ENCODE data around the gene DNMBP. TPM values are rescaled to one million over a fixed set of nuclear protein-coding genes. Genes with fewer than 3 reads are reported as not detected.
A peak's percentile ranks its signal among the peaks of the same experiment; 100 is the strongest.

The DNMBP gene
- total and polyA plus RNA-seq, 2 donors (not counting 3 experiments of a cell fraction or from before 2014, with no cell fraction given), result 32.0 to 53.4 TPM

DNA sequence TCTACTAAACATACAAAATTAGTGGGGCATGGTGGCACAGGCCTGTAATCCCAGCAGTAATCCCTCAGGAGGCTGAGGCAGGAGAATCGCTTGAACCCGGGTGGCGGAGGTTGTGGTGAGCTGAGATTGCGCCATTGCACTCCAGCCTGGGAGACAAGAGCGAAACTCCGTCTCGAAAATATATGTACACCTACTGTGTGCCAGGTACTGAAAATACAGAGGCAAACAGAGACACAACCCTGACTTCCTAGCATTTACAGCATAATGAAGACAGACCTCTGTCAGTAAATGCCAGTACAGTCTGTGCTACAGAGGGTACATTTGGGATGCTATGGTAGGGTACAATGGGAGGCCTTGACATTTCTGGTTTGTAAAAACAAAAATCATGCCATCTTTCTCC lies 160.7 kb downstream of the DNMBP start:
- TF ChIP-seq FOS (IDR thresholded peaks at IDR 0.05; ENCODE audit: borderline replicate concordance, insufficient read depth, low read length), result no peak
- TF ChIP-seq POLR2AphosphoS5 (IDR thresholded peaks at IDR 0.05; ENCODE audit: insufficient read depth, low read depth, low read length), result no peak
- TF ChIP-seq EZH2 (IDR thresholded peaks at IDR 0.05; ENCODE audit: borderline replicate concordance, low read depth, low read length, severe bottlenecking), result no peak
- no TSS peak for BruUV-seq (replicated peaks)
- no peak overlapping the region for H2AFZ ChIP-seq (ENCODE audit: low read depth, low read length)
- H3K9ac ChIP-seq (replicated peaks; ENCODE audit: extremely low read depth, insufficient read depth, low read length), result no peak overlapping the region
- H3K4me3 ChIP-seq (replicated peaks in 1 of 3; ENCODE audit: insufficient read depth in 1 of 3, low read depth in 1 of 3, low read length in 3 of 3), result no peak overlapping the region
- FAIRE-seq (no peak), DNase-seq (ENCODE audit: low read depth, low spot score) (no peak)
- H3K27me3 ChIP-seq (ENCODE audit: control insufficient read depth in 2 of 2, insufficient read depth in 2 of 2, low read length in 2 of 2), result no peaks in the 10 kb centered on the region
- H3K79me2 ChIP-seq (ENCODE audit: control insufficient read depth, insufficient read depth, low read length), result no peaks in the 10 kb centered on the region
- H4K20me1 ChIP-seq (replicated peaks; ENCODE audit: control insufficient read depth, extremely low read depth, insufficient read depth, low read length), result no peaks in the 10 kb centered on the region
- H3K36me3 ChIP-seq (ENCODE audit: control insufficient read depth in 2 of 2, extremely low read depth in 1 of 2, insufficient read depth in 2 of 2, low read length in 2 of 2), result no peaks in the 10 kb centered on the region
- dilution Hi-C loops (cut with MboI; ENCODE audit: extremely low pct_ligation_motif_present, low sequenced_read_pairs) (no loop called here), intact Hi-C loops (cut with micrococcal nuclease) (loop anchor here (5.0 to 10.0 kb wide), 3 partner anchors 224 to 583 kb away; partner anchors contain the start of genes CHUK and SLC25A28)
- no peak overlapping the region for H3K4me2 ChIP-seq (ENCODE audit: insufficient read depth, low read length)
- POLR2A ChIA-PET, result no interaction called here
- CTCF ChIA-PET, result interaction anchor here (0.7 to 3.9 kb wide), 6 partner anchors 11 to 391 kb away, joined by 3 to 28 read pairs (median 4); partner anchors contain the start of gene DNMBP
- H3K9me1 ChIP-seq (replicated peaks; ENCODE audit: control insufficient read depth, extremely low read depth, insufficient read depth, low read length), result no peaks in the 10 kb centered on the region
- no peak overlapping the region for H3K27ac ChIP-seq (ENCODE audit: insufficient read depth, low read depth, low read length)
- H3K9me3 ChIP-seq (replicated peaks; ENCODE audit: control insufficient read depth, insufficient read depth, low read length), result no peaks in the 10 kb centered on the region
- peaks cover 18% of the 10 kb centered on the region for H3K4me1 ChIP-seq (ENCODE audit: control insufficient read depth, extremely low read depth, insufficient read depth, low read length)

DNA sequence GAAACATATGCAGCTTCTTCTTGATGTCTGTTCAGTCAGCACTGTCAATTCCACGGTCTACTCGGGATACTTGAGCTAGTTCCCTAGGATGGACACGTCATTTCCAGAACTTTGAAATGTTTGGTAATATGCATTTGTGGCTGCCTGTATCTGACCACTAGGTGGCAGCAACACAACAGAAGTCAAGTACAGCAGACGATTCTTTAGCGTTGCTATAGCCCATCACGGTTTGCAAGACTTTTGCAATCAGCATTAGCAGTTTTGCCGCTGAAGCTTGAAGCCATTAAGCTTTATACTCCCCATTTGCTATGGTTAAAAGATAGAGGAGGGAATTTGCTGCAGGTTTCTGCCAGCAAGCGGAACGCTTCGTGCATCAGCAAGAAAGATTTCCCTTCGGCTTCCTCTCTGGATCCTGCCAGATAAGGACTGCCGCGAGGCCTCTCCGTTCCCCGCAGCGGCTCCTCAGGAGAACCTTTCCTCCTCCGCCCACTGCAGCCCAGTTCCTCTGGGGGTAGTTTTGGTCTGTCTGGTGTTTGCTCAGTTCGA lies 163.8 kb downstream of the DNMBP start:
- Histone ChIP-seq H2AFZ (ENCODE audit: low read depth, low read length) (peak overlapping the region; percentile 80), H3K9me1 (replicated peaks; ENCODE audit: control insufficient read depth, extremely low read depth, insufficient read depth, low read length) (no peaks in the 10 kb centered on the region), H3K4me2 (ENCODE audit: insufficient read depth, low read length) (peak overlapping the region; percentile 63), H4K20me1 (replicated peaks; ENCODE audit: control insufficient read depth, extremely low read depth, insufficient read depth, low read length) (no peaks in the 10 kb centered on the region), H3K27ac (ENCODE audit: insufficient read depth, low read depth, low read length) (peak overlapping the region; percentile 10), H3K27me3 (ENCODE audit: control insufficient read depth in 2 of 2, insufficient read depth in 2 of 2, low read length in 2 of 2) (no peaks in the 10 kb centered on the region), H3K4me3 (replicated peaks in 1 of 3; ENCODE audit: insufficient read depth in 1 of 3, low read depth in 1 of 3, low read length in 3 of 3) (peak overlapping the region in 1 of 3 experiments; percentile 41), H3K9ac (replicated peaks; ENCODE audit: extremely low read depth, insufficient read depth, low read length) (no peak overlapping the region), H3K36me3 (ENCODE audit: control insufficient read depth in 2 of 2, extremely low read depth in 1 of 2, insufficient read depth in 2 of 2, low read length in 2 of 2) (no peaks in the 10 kb centered on the region), H3K4me1 (ENCODE audit: control insufficient read depth, extremely low read depth, insufficient read depth, low read length) (peaks cover 18% of the 10 kb centered on the region), H3K9me3 (replicated peaks; ENCODE audit: control insufficient read depth, insufficient read depth, low read length) (no peaks in the 10 kb centered on the region), H3K79me2 (ENCODE audit: control insufficient read depth, insufficient read depth, low read length) (no peaks in the 10 kb centered on the region)
- ChIA-PET POLR2A (interaction anchor here (0.6 to 1.1 kb wide), 6 partner anchors 64 to 577 kb away, joined by 3 to 6 read pairs (median 4); no protein-coding TSS in a partner anchor), CTCF (interaction anchor here (0.6 to 3.6 kb wide), 76 partner anchors 10 to 1295 kb away, joined by 3 to 174 read pairs (median 5); partner anchors contain the start of genes COX15, CUTC, DNMBP and ERLIN1)
- dilution Hi-C loops (cut with MboI; ENCODE audit: extremely low pct_ligation_motif_present, low sequenced_read_pairs) (no loop called here), intact Hi-C loops (cut with micrococcal nuclease) (loop anchor here (1.0 to 10.0 kb wide), 13 partner anchors 35 to 586 kb away; partner anchors contain the start of genes CHUK, COX15, CUTC and ERLIN1)
- DNase-seq (ENCODE audit: low read depth, low spot score), result peak; percentile 94
- BruUV-seq (replicated peaks), result no TSS peak
- FAIRE-seq, result peak; percentile 96
- TF ChIP-seq, protein P1, sequence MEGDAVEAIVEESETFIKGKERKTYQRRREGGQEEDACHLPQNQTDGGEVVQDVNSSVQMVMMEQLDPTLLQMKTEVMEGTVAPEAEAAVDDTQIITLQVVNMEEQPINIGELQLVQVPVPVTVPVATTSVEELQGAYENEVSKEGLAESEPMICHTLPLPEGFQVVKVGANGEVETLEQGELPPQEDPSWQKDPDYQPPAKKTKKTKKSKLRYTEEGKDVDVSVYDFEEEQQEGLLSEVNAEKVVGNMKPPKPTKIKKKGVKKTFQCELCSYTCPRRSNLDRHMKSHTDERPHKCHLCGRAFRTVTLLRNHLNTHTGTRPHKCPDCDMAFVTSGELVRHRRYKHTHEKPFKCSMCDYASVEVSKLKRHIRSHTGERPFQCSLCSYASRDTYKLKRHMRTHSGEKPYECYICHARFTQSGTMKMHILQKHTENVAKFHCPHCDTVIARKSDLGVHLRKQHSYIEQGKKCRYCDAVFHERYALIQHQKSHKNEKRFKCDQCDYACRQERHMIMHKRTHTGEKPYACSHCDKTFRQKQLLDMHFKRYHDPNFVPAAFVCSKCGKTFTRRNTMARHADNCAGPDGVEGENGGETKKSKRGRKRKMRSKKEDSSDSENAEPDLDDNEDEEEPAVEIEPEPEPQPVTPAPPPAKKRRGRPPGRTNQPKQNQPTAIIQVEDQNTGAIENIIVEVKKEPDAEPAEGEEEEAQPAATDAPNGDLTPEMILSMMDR (IDR thresholded peaks at IDR 0.05; ENCODE audit: extremely low read depth in 1 of 2, insufficient read depth in 1 of 2, low read depth in 1 of 2, low read length in 2 of 2), result peak; percentile 72 to 94
- TF ChIP-seq POLR2AphosphoS5 (IDR thresholded peaks at IDR 0.05; ENCODE audit: insufficient read depth, low read depth, low read length), result no peak

Measured in endothelial cell of umbilical vein (primary cell).